HG02884 (cell line): ENCODE data around the gene COLQ.

Experiments
- ATAC-seq: cut with Tn5 transposase; IDR thresholded peaks from one replicate; pipeline ENCODE4 v1.9.1; 2021; ENCODE audit warnings: mild to moderate bottlenecking, moderate library complexity; ENCODE audit not compliant: unreplicated experiment

COLQ gene

GRCh38 chr3:15520804-15521572 is 518 bp downstream of the COLQ start:
- no peak for ATAC-seq

- ATAC-seq: no peak
These were observed 1.3 kb downstream of the COLQ start for GRCh38 chr3:15520185-15520584.

- no peak for ATAC-seq
These were observed 2.4 kb downstream of the COLQ start for GRCh38 chr3:15519096-15519495.

GRCh38 chr3:15514663-15515340 is 6.7 kb downstream of the COLQ start:
- no peak for ATAC-seq

- ATAC-seq: no peak
These were observed 7.5 kb downstream of the COLQ start for GRCh38 chr3:15513810-15514662.

GRCh38 chr3:15513116-15513515 is 8.4 kb downstream of the COLQ start:
- ATAC-seq: no peak

- no peak for ATAC-seq
These were observed 9.3 kb downstream of the COLQ start for GRCh38 chr3:15512166-15512565.

GRCh38 chr3:15511156-15511555 is 10.3 kb downstream of the COLQ start:
- no peak for ATAC-seq

GRCh38 chr3:15510493-15510892 is 11.0 kb downstream of the COLQ start:
- no peak for ATAC-seq

- ATAC-seq: no peak
These were observed 14.9 kb downstream of the COLQ start for GRCh38 chr3:15506571-15506970.

- no peak for ATAC-seq
These were observed 15.9 kb downstream of the COLQ start for GRCh38 chr3:15505479-15506165.

- ATAC-seq: no peak
These were observed 18.9 kb downstream of the COLQ start for GRCh38 chr3:15502616-15503015.

GRCh38 chr3:15501126-15501525 is 20.4 kb downstream of the COLQ start:
- no peak for ATAC-seq

- ATAC-seq: peak; percentile 66
These were observed 21.3 kb downstream of the COLQ start for GRCh38 chr3:15500107-15500724.

- ATAC-seq: no peak
These were observed 22.0 kb downstream of the COLQ start for GRCh38 chr3:15499536-15499935.

- ATAC-seq: no peak
These were observed 22.9 kb downstream of the COLQ start for GRCh38 chr3:15498431-15499214.

- ATAC-seq: no peak
These were observed 23.5 kb downstream of the COLQ start for GRCh38 chr3:15497964-15498363.

- ATAC-seq: no peak
These were observed 25.2 kb downstream of the COLQ start for GRCh38 chr3:15496341-15496664.

- no peak for ATAC-seq
These were observed 25.8 kb downstream of the COLQ start for GRCh38 chr3:15495461-15496340.
